ENCODE results near the gene NKAIN2.

DNA sequence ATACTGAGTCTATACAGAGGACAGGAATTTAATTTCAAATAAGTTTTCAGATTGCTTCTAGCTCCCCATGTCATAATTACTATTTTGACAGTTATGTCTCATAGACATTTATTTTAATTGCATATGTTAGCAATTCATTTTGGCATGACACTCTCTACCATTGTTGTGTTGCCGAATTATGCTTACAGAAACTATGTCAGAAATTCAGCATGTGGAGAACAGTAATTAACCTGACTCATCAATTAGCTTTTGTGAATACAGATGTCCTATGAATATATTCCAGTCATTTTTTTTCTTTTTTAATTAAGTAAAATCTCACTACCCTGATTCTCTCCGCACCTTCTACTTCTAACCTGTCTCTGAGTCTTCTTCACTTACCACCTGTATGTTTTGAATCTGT, 105.1 kb downstream of the NKAIN2 start:
- TF ChIP-seq, protein P1, sequence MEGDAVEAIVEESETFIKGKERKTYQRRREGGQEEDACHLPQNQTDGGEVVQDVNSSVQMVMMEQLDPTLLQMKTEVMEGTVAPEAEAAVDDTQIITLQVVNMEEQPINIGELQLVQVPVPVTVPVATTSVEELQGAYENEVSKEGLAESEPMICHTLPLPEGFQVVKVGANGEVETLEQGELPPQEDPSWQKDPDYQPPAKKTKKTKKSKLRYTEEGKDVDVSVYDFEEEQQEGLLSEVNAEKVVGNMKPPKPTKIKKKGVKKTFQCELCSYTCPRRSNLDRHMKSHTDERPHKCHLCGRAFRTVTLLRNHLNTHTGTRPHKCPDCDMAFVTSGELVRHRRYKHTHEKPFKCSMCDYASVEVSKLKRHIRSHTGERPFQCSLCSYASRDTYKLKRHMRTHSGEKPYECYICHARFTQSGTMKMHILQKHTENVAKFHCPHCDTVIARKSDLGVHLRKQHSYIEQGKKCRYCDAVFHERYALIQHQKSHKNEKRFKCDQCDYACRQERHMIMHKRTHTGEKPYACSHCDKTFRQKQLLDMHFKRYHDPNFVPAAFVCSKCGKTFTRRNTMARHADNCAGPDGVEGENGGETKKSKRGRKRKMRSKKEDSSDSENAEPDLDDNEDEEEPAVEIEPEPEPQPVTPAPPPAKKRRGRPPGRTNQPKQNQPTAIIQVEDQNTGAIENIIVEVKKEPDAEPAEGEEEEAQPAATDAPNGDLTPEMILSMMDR (IDR thresholded peaks at IDR 0.05 in 4 of 5, conservative IDR thresholded peaks at IDR 0.05 in 1 of 5) = no peak
- no peak for TF ChIP-seq POLR2A (IDR thresholded peaks at IDR 0.05)
